PC-9 (cell line): Measurements from ENCODE around the gene SYNJ2. TPM values are rescaled to one million over a fixed set of nuclear protein-coding genes. Genes with fewer than 3 reads are reported as not detected.

Source experiments
- BruUV-seq: library from RNA; stranded (reverse); fragments of 400-500 nt; replicated peaks from 2 replicates; lab custom pipeline; 2021; lab: Mats Ljungman, UMichigan
- CTCF ChIA-PET: fragments of 300-600 bp; sonication (Branson Sonifier 250); formaldehyde crosslinking; loops from one replicate; lab custom pipeline; 2022; ENCODE audit warnings: antibody characterized with exemption; lab: Charles Lee
- POLR2A ChIA-PET: fragments of 300-600 bp; sonication (Branson Sonifier 250); formaldehyde crosslinking; loops from one replicate; lab custom pipeline; 2022; ENCODE audit warnings: antibody characterized with exemption; ENCODE audit not compliant: unreplicated experiment; lab: Charles Lee
- DNase-seq, 2 experiments: peaks; one replicate each; pipeline versions ENCODE4 v3.0.0 to v3.0.0-alpha.2; 2015 to 2022; ENCODE audit warnings: mixed read lengths in 1 of 2
- H2AFZ ChIP-seq: fragments of 200-600 bp; sonication (generic); 2 replicates; pipeline ENCODE4 v1.8.1; 2017; ENCODE audit warnings: antibody characterized with exemption
- H3F3A ChIP-seq: fragments of 200-600 bp; sonication (generic); 2 replicates; pipeline ENCODE4 v1.8.1; 2017; ENCODE audit warnings: antibody characterized with exemption, mild to moderate bottlenecking, low read depth; ENCODE audit not compliant: insufficient read depth
- H3K27ac ChIP-seq: fragments of 200-600 bp; sonication (generic); 2 replicates; pipeline ENCODE4 v1.6.1; 2016; ENCODE audit warnings: mixed run types
- H3K27me3 ChIP-seq: fragments of 200-600 bp; sonication (generic); 2 replicates; pipeline ENCODE4 v1.6.1; 2016; ENCODE audit warnings: low read depth, mixed run types; ENCODE audit not compliant: insufficient read depth
- H3K36me3 ChIP-seq: fragments of 200-600 bp; sonication (generic); 2 replicates; pipeline ENCODE4 v1.6.1; 2016; ENCODE audit warnings: low read depth, mixed run types
- H3K4me1 ChIP-seq: fragments of 200-600 bp; sonication (generic); replicated peaks from 2 replicates; pipeline ENCODE4 v1.6.1; 2016; ENCODE audit warnings: mixed run types; ENCODE audit not compliant: insufficient read depth
- H3K4me2 ChIP-seq: fragments of 200-600 bp; sonication (generic); 2 replicates; pipeline ENCODE4 v1.6.1; 2017; ENCODE audit warnings: mixed run types
- H3K4me3 ChIP-seq: fragments of 200-600 bp; sonication (generic); 2 replicates; pipeline ENCODE4 v1.6.1; 2016; ENCODE audit warnings: mixed run types
- H3K79me2 ChIP-seq: fragments of 200-600 bp; sonication (generic); 2 replicates; pipeline ENCODE4 v1.6.1; 2017; ENCODE audit warnings: low read depth, mixed run types
- H3K9me2 ChIP-seq: fragments of 200-600 bp; sonication (generic); 2 replicates; pipeline ENCODE4 v1.8.1; 2017; ENCODE audit warnings: mild to moderate bottlenecking; ENCODE audit not compliant: insufficient read depth
- H3K9me3 ChIP-seq: fragments of 200-600 bp; sonication (generic); 2 replicates; pipeline ENCODE4 v1.8.1; 2016; ENCODE audit warnings: low read depth; ENCODE audit not compliant: insufficient read depth
- H4K20me1 ChIP-seq: fragments of 200-600 bp; sonication (generic); 2 replicates; pipeline ENCODE4 v1.8.1; 2017; ENCODE audit not compliant: insufficient read depth
- EZH2 ChIP-seq: fragments of 200-600 bp; sonication (generic); IDR thresholded peaks from 2 replicates; pipeline ENCODE4 v1.8.0; 2017; ENCODE audit warnings: antibody characterized with exemption, low read depth
- intact Hi-C: fragments of 100-400 bp; cut with micrococcal nuclease; formaldehyde crosslinking; loops from one replicate; pipeline ENCODE4 v1.10.0; 2022; ENCODE audit not compliant: unreplicated experiment
- total RNA-seq: library from RNA; stranded (reverse); gene quantifications from 2 replicates; pipeline ENCODE4 v1.2.3, GENCODE V29; 2021
- TF ChIP-seq, protein P1 (sequence below): fragments of 200-600 bp; sonication (generic); conservative IDR thresholded peaks from 2 replicates; pipeline ENCODE4 v1.6.1; 2017; ENCODE audit warnings: mixed run types, antibody characterized with exemption, mild to moderate bottlenecking, moderate library complexity

Gene SYNJ2
- total RNA-seq, 1 experiment from 2014 or later = 30.3 TPM

DNA sequence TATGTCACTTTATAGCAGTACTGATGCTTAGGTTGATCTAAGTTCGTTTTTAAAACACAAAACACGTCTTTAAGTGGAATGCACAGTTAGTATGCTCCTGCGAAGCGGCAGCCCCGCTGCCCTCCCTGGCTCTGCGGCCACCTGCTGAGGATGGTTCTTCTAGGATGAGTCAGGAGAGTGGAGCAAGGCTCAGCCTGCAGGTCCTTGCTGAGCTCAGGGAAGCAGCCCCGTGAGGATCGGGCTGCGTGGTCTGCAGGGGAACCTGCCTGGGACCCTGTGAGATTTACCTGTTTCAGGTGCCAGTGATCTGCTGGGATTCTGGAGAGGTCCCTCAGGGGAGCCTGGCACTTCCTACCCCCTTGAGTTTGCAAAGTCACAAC lies 57.5 kb downstream of the SYNJ2 start:
- Histone ChIP-seq H4K20me1 (peaks cover 3% of the 10 kb centered on the region; the same call in 1 of the 2 replicates), H2AFZ (no peak overlapping the region), H3K9me3 (no peaks in the 10 kb centered on the region), H3K79me2 (peaks cover 23% of the 10 kb centered on the region), H3K27ac (peak overlapping the region; percentile 90), H3K4me1 (peaks cover 59% of the 10 kb centered on the region), H3K4me2 (peak overlapping the region; percentile 85), H3K9me2 (no peaks in the 10 kb centered on the region), H3F3A (peaks cover 41% of the 10 kb centered on the region), H3K4me3 (peak overlapping the region; percentile 43; the same call in 1 of the 2 replicates), H3K36me3 (peaks cover 16% of the 10 kb centered on the region; the same call in 1 of the 2 replicates), H3K27me3 (no peaks in the 10 kb centered on the region)
- no TSS peak for BruUV-seq
- peak; percentile 46 to 66 for DNase-seq
- ChIA-PET POLR2A (interaction anchor here (0.7 kb wide), 1 partner anchor 35 kb away, joined by 3 read pairs; no protein-coding TSS in a partner anchor), CTCF (no interaction called here)
- intact Hi-C loops = no loop called here
- TF ChIP-seq EZH2 = no peak
- TF ChIP-seq, protein P1, sequence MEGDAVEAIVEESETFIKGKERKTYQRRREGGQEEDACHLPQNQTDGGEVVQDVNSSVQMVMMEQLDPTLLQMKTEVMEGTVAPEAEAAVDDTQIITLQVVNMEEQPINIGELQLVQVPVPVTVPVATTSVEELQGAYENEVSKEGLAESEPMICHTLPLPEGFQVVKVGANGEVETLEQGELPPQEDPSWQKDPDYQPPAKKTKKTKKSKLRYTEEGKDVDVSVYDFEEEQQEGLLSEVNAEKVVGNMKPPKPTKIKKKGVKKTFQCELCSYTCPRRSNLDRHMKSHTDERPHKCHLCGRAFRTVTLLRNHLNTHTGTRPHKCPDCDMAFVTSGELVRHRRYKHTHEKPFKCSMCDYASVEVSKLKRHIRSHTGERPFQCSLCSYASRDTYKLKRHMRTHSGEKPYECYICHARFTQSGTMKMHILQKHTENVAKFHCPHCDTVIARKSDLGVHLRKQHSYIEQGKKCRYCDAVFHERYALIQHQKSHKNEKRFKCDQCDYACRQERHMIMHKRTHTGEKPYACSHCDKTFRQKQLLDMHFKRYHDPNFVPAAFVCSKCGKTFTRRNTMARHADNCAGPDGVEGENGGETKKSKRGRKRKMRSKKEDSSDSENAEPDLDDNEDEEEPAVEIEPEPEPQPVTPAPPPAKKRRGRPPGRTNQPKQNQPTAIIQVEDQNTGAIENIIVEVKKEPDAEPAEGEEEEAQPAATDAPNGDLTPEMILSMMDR = no peak

DNA sequence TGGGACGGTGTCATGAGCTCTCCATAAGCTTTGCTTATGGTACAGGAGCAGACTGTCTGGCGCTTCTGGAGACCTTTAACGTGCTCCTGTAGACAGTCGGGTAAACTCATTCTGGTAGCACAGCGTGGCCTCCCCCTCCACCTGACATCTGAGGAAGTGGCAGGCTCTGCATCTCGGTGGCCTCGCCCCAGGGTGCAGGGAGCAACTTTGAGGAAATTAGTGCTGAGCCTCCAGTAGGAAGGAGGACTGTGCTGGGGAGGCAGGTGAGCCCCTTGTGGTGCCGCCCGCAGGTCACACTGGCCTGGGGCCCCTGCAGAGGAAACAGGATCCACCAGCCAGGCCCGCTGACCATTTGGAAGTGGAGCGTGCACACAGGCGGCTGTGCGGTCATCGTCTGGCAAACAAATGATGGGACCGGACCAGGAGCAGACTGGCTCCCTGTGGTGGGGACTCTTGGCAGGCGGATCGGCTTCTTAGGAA lies 57.9 kb downstream of the SYNJ2 start:
- H3K4me1 ChIP-seq = peaks cover 59% of the 10 kb centered on the region
- H4K20me1 ChIP-seq = peaks cover 3% of the 10 kb centered on the region; the same call in 1 of the 2 replicates
- intact Hi-C loops = loop anchor here (1.0 kb wide), 5 partner anchors 8 to 56 kb away; no protein-coding TSS in a partner anchor
- peaks cover 41% of the 10 kb centered on the region for H3F3A ChIP-seq
- no TSS peak for BruUV-seq
- H3K4me3 ChIP-seq = peak overlapping the region; percentile 43; the same call in 1 of the 2 replicates
- H3K9me2 ChIP-seq = no peaks in the 10 kb centered on the region
- CTCF ChIA-PET = no interaction called here
- TF ChIP-seq, protein P1 = no peak
- no peak for TF ChIP-seq EZH2
- no peaks in the 10 kb centered on the region for H3K9me3 ChIP-seq
- peaks cover 14% of the 10 kb centered on the region; the same call in 1 of the 2 replicates for H3K36me3 ChIP-seq
- H3K27ac ChIP-seq = peak overlapping the region; percentile 90
- peak overlapping the region; percentile 85 for H3K4me2 ChIP-seq
- H2AFZ ChIP-seq = no peak overlapping the region
- DNase-seq = peak; percentile 75 to 83
- no peaks in the 10 kb centered on the region for H3K27me3 ChIP-seq
- POLR2A ChIA-PET = interaction anchor here (0.7 kb wide), 1 partner anchor 36 kb away, joined by 3 read pairs; no protein-coding TSS in a partner anchor
- H3K79me2 ChIP-seq = peaks cover 19% of the 10 kb centered on the region

DNA sequence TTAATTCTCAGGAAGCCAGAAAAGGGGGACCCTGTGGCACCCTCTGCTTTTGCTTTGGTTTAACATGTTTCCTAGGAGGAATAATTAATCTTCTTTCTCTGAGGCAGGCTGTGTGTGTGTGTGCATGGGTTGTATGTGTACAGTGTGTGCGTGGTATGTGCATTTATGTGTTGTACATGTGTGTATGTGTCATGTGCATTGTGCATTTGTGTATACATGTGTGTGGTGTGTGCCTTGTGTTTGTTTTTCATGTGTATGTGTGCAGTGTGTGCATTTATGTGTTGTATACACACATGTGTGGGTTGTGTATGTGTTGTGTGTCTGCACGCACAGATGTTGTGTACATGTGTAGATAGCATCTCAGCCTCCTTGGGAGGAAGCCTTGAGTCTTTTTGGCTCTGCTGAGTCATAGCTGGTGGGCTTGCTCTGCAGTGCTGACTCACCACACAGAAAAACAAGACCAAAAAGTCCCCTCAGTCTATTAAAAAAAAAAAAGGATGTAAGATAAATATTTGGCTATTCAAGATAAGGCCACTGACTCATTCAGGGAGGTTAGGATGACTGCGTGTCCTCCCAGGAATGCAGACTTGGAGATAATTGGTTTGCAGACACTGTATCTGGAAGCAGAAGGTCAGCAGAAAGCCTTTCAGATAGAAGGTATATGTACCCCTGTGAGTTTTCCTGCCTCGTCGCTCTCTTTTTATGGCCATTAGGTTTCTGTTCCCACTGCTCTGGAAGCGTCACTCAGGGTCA lies 58.6 kb downstream of the SYNJ2 start:
- CTCF ChIA-PET = no interaction called here
- H3F3A ChIP-seq = peaks cover 39% of the 10 kb centered on the region
- peaks cover 59% of the 10 kb centered on the region for H3K4me1 ChIP-seq
- H3K9me2 ChIP-seq = no peaks in the 10 kb centered on the region
- H3K36me3 ChIP-seq = peaks cover 13% of the 10 kb centered on the region; the same call in 1 of the 2 replicates
- no TSS peak for BruUV-seq
- H3K27ac ChIP-seq = peak overlapping the region; percentile 90
- peak overlapping the region; percentile 85 for H3K4me2 ChIP-seq
- H3K27me3 ChIP-seq = no peaks in the 10 kb centered on the region
- no peaks in the 10 kb centered on the region for H3K9me3 ChIP-seq
- H2AFZ ChIP-seq = no peak overlapping the region
- intact Hi-C loops = loop anchor here (1.0 kb wide), 5 partner anchors 9 to 57 kb away; no protein-coding TSS in a partner anchor
- peaks cover 3% of the 10 kb centered on the region; the same call in 1 of the 2 replicates for H4K20me1 ChIP-seq
- DNase-seq = peak; percentile 60 to 97
- TF ChIP-seq, protein P1 = no peak
- TF ChIP-seq EZH2 = no peak
- peaks cover 18% of the 10 kb centered on the region for H3K79me2 ChIP-seq
- peak overlapping the region; percentile 43; the same call in 1 of the 2 replicates for H3K4me3 ChIP-seq
- POLR2A ChIA-PET = no interaction called here
